ENCODE results near the gene RNF13.
A peak's percentile ranks its signal among the peaks of the same experiment; 100 is the strongest.
"Not testable (repeated sequence)": the region's sequence is repeated elsewhere in the genome, so short reads cannot be mapped to it uniquely, and the experiment has no call there.

Gene RNF13

DNA sequence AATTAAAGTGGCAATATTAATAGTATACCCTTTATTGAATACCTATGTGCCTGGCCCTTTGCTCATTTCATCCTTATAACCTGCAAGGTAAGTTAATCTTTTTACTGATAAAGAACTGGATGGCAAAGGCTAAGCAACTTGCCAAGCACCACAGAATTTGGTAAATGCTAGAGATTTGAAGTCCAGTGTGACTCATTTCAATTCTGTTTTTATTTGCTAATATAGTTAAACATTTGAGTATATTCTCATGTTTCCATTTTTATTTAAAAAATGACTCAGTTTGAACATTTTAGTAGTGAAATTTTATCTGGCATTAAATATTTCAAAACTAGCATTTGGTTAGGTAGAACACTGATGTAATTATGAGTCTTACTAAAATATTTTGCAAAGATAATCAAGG, 146.4 kb downstream of the RNF13 start:
- DNase-seq: no peak

DNA sequence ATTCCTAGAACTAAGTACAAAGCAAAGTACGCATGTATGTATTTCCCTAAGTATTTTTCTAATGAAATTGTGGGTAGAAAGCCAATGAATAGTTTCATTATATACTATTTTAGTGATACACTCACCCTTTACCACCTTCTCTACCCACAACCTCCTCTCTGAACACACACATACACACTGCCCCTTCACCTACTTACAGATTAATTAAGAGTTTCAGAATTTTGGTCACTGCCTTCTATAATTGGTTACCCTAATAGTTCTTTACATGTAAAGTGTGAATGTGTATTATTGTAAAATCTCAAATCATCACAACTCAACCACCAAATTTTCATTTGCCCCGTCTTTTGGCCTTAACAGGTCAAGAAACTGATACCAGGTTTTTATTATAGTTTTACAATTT, 150.5 kb downstream of the RNF13 start:
- DNase-seq: no peak

DNA sequence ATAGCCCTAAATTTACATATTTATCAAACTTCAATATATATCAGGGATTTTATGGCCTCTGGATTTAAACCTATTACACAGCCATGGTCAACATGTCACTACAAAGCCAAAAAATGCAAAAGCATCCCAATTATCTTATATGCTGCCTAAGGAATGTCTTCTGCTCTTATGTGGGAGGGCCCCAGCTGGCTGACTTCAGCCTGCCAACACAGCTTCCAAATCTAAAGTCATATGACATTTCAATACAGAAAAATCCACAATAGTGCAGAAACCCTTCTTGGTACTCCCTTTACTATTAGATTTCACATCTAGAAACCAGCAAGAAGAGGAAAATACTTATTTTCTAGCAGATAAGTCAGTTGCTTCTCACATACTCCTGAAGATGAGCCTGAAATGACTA, 151.3 kb downstream of the RNF13 start:
- no peak for DNase-seq

DNA sequence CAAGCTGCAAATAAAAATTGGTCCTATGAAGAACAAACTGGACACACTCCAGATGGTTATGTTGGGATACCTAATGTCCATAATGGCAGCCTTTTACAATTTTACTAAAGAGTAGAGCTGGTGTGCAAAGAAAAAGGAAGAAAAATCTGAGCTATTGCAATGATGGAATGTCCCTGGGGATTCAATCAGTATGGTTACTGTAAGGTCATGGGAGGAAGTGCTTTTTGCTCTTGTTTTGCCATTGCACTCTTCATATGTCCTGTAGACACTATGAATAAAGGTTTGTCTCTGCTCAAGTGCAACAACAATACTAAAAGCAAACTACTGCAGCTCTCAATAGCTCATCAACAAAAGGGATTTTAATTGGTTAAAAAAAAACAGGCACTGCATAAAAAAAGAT, 152.3 kb downstream of the RNF13 start:
- no peak for DNase-seq

DNA sequence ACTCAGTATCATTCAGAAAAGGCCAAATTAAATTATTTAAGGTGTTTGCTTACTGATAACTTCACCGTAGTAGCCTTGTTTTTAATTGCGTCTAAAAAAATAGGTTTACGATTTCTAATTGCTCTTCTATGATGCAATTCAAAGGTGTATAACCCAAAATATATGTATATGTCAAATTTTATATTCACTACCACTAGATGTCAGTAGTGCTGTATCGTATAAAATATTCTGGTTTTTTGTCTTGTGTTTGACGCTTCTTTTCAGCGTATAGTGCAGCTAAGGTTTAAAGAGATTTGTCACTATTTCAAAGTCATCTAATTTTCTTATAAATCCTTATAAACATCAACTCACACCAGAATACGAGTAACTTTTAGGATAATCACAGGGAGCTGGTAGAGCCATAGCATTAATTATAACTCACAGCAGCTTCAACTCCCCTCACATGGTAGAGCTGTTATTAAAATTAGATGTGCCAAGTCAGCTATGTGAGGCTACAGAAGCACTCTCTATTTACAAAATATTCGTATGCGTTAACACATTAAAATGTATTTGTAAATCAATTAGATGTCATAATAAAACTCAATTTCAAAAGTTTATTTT, 154.2 kb downstream of the RNF13 start:
- DNase-seq: no peak

DNA sequence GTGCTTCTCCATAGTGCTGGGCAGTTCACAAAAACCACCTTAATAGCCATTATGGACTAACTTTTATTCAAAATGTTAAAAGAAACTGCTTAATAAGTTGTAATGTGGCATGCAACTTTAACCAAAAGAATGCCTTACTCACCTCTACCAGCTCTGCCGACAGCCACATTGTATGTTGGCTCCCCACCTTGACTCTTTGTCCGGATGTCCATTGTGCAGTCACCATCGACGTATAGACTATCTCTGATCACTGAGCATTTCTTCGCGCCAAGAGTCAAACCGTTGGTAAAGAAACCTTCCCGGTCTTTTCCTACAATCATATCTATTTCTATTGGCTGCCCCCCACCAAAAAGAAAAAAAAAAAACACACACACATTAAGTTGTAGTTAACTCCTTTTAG, 155.2 kb downstream of the RNF13 start:
- no peak for DNase-seq

DNA sequence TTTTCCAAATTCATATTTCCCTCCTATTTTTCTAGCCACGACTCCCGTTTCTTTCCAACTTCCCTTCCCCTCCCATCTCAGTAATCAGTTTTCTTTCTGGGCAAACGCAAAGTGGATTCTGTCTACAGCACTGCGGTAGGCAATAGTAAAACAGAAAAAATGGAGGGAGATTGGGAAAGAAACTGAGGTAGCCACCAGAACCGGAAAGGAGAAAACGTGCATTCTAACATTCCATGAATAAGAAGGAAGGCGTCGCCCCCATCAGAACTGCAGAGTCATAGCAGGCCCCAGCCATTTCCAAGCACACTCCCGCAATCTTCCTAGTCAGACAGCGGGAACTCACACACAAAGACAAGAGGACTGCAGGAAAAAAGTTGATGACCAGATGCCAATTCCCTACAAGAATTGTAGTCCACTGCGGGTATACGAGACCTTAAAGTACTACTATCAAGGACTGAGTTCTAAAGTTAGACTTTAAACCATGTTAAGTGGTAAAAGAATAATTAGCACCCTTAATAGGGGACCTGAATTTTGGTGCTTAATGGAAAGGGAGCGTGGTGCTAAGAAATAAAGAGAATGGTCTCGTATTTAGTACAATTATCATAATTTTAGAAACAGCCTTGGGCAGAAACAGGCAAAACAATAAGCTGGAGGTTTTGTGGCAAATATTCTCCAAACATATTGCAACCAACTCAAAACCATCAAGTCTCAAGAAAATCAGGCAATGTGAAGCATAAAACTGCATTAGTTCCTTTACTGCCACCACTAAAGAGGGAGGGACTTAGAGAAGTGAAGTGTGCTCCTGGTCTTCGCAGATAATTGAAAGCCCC, 156.3 kb downstream of the RNF13 start:
- no peak for DNase-seq

DNA sequence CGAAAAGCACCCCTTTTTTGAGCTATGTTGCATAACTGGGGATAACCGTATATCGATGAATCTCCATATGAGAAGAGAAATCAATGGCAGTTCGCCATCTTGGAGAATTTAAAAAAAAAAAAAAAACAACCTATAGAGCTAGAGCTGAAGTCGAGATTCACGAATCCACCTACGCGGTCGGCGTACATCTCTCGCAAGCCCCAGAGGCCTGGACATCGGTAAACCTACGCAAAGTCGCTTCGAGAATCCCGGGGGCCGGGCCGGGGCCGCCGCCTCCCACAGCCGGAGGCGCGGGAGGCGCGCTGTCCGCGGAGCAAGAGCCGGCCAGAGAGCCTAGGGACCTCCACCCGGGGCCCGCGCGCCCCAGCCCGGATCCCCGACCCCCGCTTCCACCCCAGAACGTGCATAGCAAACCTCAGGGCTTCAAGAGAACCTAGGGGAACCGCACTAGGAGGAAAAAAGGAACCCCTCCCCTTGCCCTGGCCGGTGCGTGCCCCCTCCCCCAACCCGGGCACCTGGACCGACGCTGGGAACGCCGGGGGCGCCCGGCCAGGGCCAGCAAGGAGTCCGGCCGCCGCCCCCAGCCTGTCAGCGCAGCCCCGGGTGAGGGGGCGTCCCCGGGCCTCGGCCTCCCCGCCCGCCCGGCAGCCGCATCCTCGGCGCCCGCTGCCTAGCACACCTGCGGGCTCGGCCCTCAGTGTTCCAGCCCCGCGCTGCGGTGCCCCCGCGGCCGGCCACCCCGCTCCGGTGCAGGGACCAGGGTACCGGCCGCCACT, 157.1 kb downstream of the RNF13 start:
- DNase-seq: peak; percentile 72 to 78

DNA sequence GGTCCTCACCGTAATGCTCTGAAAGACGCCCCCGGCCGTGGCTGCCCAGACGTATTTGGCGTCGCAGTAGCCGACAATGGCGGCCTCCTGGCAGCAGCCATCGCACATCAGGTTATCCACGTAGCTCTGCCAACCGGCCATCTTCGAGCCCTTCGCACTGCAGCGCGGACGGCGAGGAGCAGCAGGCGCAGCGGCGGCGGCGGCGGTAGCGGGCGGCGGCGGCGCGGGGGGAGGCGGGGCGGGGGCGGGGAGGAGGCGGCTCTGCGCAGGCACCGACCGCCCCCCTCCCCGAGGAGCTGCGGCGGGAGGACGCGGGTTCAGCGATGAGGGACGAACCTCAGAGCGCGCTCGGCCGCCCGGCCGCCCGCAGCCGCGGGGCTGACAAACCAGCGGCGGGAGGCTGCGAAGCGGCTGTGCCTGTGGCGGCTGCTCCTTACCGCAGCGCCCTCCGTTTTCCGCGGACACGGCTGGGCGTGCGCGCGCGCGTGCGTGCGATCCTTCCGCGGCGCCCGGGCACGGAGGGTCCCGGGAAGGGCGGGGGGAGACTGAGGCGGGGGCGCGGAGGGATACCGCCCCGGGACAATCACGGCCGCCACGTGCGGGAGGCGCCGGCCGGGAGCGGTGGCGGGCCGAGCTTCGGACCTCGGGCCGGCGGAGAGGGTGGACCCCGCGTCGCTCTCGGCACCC, 157.8 kb downstream of the RNF13 start, which contains the start of gene PFN2:
PFN2 (minus strand) TSS at position 180 of the 687 bp plus-strand sequence; CDS start at position 141, 39 bp downstream.
- peak; percentile 42 to 45 for DNase-seq

DNA sequence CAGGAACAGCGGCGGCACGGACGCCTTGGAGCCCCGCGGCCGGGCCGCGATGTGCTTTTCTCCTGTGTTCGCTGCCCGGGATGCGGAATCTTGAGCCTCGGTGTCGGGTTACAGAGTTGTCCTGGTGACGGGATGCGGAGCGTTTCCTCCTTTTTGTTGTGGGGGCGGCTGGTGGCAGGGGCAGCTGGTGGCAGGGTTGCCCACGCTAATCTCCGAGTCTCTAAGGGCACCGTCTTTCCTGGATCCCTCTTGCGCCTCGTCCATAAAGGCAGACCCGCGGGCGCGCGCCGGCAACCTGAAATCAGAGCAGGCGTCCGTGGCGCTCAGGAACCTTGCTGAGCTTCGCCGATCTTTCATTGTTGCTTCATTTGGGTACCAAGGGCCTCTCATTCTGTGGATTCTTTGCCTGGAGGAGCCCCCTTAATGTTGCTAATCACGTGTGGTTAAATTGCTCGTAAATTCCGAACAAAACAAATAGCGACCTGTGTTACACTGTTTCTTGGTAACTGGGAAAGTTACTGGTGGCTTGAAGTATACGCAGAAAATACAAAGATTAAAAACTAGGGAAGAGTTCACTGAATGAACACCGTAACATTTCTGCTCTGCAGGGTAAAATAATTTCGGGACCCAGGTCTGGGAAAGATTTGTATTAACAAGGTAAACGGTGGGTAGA, 158.5 kb downstream of the RNF13 start:
- peak; percentile 34 to 51 for DNase-seq

DNA sequence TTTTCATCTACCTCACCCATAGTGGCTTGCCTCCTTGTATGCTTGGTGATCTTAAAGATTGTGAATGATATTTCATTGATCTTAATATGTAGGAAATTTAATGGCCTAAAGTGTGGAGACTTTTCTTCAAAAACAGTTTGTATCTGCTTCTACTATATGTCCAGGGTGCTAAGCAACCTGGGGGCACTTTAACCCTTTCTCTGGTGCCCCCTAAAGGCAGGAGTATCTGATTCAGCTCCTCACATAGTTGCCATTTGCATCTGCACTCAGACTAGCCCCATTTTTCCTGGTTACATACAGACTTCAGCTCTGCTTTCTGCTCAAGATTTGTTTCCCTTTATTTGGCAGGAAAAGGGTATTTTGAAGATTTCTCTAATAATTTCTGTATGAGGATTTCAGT, 162.9 kb downstream of the RNF13 start:
- no peak for DNase-seq

DNA sequence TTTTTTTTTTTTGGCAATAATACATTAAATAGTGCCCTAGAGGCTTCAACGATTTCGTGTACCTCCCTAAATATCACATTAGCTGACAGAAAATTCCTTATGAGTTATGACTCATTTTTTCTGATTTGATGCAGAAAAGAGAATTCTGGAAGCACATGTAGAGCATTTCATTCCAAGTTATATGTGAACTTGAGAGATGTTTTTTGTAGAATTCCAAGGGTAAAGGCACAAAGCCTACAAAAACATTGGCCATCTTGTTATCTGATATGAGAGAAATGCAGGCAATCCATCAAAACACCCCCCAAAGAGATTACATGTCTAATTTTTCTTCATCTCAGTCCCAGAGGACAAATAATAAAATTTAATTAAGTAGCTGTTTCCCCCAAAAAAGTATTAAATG, 164.4 kb downstream of the RNF13 start:
- DNase-seq: no peak

DNA sequence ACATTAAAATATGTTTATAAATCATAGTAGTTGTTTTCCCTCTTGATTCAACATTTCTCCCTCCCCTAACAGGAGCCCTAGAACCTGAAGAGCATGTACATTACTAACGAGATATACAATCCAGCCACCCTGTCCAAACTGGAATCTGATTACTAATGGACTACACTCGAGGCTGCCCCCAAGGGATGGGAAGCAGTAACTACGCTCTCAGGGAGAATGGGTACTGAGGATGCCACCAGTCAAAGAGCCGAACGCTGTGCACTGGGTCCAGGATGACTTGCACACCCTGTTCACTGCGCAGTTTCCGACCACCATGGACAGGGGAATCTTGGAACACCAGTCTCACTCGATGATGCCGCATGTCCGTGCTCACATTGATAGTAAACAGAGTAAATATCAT, 169.0 kb downstream of the RNF13 start:
- DNase-seq: not testable (repeated sequence)

DNA sequence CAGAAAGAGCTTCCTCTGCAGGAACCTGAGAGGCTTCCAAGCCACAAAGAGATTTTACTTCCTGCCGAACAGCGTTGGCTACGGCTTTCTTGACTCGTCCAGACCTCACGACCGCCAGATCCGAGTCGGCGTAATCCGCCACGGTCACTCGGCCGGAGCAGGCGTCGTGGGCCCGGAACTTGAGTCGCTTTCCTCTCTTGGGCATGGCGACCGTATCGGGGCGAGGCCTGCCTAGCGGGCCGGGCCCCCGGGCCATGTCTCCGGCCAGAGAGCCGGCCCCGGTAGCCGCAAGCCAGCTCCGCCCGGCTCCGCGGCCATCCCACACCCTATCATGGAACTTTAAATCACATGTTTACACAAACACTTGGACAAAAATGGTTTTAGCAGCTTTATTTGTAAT, 170.0 kb downstream of the RNF13 start:
- DNase-seq: not testable (repeated sequence)

DNA sequence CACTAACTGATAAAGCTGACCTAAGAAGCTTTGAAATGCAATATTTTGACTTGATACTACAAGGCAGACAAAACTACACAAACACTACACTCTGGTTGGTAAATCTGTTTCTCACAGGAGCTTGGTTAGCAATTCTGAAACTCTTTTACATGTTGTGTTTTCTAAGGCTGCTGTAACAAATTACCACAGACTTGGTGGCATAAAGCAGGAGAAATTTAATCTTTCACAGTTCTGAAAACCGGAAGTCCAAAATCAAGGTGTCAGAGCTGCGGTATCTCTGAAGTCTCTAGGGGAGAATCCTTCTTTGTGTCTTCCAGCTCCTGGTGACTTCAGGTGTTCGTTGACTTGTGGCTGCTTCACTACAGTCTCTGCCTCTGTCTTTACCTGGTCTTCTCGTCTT, 170.6 kb downstream of the RNF13 start:
- DNase-seq: no peak

DNA sequence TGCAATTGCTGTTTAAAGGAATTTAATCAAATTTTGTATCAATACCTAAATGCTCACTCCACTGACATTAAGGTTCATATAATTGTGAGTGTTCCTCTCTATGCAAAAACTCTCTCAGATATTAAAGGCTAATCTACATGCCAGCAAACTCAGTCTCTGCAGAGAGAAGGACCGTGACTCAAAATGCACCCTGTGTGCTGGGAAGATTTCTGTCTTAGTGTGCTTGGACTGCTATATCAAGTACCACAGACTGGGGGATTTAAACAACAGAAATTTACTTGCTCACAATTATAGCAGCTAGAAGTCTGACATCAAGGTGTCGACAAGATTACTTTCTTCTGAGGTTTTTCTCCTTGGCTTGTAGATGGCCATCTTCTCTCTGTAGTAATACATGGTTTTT, 176.3 kb downstream of the RNF13 start:
- no peak for DNase-seq

DNA sequence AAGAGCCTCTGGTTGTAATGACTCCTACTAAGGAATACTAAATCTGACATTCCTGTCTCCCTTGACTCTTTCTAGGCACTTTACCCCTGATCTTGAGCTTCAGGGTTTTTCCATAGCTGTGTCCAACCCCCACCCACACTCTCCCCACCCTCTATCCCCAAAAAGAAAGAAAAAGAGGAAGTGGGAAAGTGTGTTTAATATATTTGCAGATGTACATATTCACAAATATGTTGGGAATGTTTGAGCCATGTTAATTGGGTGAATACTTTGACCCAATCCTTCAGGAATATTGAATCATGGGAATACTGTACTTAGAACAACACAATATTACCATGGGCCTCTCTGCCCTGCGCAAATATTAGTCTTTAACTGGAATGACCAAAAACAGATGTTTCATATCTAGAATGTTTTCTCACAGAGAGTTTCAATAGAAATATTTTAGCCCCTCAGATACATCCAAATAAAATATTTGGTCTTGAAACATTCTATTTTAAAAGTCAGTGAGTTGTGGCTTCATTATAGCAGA, 177.5 kb downstream of the RNF13 start:
- no peak for DNase-seq

DNA sequence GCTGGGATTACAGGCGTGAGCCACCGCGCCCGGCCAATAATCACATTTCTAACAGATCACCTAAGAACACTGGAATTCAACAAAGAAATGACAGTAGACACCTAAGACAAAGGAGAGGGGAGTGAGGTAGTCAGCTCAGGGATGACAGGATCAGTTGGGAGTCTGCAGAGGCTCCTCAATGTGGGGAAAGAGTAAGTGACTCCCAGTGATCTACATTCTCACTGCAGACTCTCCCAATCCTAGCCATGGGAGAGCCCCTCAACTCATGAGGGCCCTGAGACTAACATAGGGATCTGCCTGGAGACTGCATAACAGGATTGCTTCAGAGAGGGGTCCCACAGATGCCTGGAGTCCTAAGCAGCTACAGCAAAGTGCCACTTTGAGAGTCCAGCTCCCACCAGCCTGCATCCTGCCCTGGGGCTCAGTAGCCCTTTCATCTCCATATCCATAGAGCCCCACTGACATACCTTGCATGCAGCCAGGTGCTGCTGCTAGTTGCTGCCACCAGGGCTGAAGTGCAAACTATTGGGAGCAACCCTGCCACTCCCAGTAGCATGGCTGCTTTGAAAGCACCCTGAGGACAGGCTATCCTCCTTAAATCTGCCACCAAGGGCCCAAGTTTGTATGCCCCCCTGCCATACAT, 179.5 kb downstream of the RNF13 start:
- DNase-seq: no peak

DNA sequence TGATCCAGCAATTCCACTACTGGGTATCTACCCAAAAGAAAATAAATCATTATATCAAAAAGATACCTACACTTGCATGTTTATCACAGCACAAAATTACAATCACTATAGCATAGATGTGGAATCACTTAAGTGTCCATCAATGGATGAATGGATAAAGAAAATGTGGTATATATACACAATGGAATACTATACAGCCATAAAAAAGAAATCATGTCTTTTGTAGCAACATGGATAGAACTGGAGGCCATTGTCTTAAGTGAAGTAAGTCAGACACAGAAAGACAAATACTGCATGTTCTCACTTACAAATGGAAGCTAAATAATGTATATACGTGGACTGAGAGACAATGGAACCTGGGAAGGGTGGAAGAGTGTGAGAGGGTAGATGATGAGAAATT, 185.9 kb downstream of the RNF13 start:
- DNase-seq: no peak

DNA sequence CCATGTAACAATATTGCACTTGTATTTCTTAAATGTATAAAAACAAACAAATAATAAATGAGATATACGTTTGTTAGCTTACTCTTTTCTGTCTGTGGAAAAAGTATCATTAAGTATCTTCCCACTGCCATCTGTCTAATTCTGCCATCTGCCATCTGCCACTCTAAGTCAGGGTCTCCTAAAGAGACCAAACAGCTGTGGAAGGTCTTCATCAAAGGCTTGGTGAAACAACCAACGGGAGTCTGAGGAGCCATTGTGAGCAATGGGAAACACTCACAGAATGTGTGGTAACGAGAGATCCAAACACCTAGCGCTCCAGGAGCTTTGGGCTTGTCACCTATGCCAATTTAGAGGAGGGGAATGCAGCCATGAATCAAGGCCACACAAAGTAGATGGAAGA, 186.4 kb downstream of the RNF13 start:
- no peak for DNase-seq

DNA sequence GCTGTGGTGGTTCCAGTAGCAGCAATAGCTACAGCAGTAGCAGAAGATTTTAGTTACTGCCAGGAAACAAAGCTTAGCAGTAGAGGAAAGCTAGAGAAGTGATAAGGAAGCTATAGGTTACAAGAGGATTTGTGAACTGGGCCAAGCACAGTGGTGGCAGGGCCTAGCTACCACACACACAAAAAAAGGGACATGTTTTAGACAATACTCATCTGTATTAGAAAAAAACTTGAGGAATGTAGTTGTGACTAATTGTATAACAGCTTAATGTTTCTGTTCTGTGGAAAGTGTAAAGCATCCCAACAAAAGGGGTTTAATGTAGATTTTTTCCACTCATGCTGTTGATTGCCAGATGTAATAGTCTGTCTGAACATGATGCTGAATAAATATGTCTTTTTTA, 187.6 kb downstream of the RNF13 start:
- no peak for DNase-seq

Measured in activated CD4-positive, alpha-beta T cell treated with anti-CD3 and anti-CD28 coated beads, Interleukin-2, amount 50 U/mL, for 48 hours (primary cell).